Astrocyte (in vitro differentiated cells and primary cell): ENCODE measurements around the gene HS3ST1.

Experiments
- CTCF ChIP-seq: IDR thresholded peaks from 2 replicates; pipeline ENCODE4 v1.5.1; 2011; ENCODE audit warnings: low read depth, mild to moderate bottlenecking, inconsistent platforms, low read length, moderate library complexity; ENCODE audit not compliant: insufficient read depth
- EZH2 ChIP-seq: IDR thresholded peaks from 2 replicates; pipeline ENCODE4 v1.6.1; 2012; ENCODE audit warnings: mild to moderate bottlenecking, low read length, inconsistent platforms; ENCODE audit not compliant: insufficient read depth

- no peak for TF ChIP-seq CTCF
- TF ChIP-seq EZH2 = no peak
Measured at GRCh38 chr4:11435557-11435956, 6.9 kb upstream of the HS3ST1 start.
